K562 (cell line): ENCODE results near the gene HMCN1. TPM values are rescaled to one million over a fixed set of nuclear protein-coding genes. Genes with fewer than 3 reads are reported as not detected.

Experiments
- POLR2H ChIP-seq: IDR thresholded peaks from 2 replicates; pipeline ENCODE4 v1.6.1; 2016; ENCODE audit warnings: missing genetic modification characterization, low read depth, mild to moderate bottlenecking, control low read depth, missing compliant biosample characterization, moderate library complexity
- polyA plus RNA-seq, 8 experiments: library from polyadenylated mRNA; depleted of rRNA in 4 of 8; stranded (reverse) in 5 of 8; unstranded in 3 of 8; fragments of >200 nt; fragmentation: Nextera tagmentation in 2 of 8; fragmentation: Illumina TruSeq in 1 of 8; extraction: Ambion mirVana in 2 of 8; extraction: Trizol in 1 of 8; gene quantifications; 2 replicates each; pipeline versions ENCODE4 v1.2.1 to v1.2.3, GENCODE V29; 2011 to 2014; ENCODE audit warnings: inconsistent platforms in 1 of 8, missing spikeins in 1 of 8
- total RNA-seq, 7 experiments: library from RNA; depleted of rRNA in 6 of 7; stranded (reverse); fragments of >200 nt in 6 of 7; fragmentation: Illumina TruSeq in 2 of 7; extraction: Trizol in 2 of 7; gene quantifications; 2 replicates each; pipeline versions ENCODE4 v1.2.1 to v1.2.3, GENCODE V29; 2011 to 2021; ENCODE audit warnings: low replicate concordance in 1 of 7
- TF ChIP-seq, protein P1 (sequence below): sonication (generic); formaldehyde crosslinking; IDR thresholded peaks from 2 replicates; pipeline ENCODE4 v1.8.0; 2022; ENCODE audit warnings: mild to moderate bottlenecking, missing genetic modification reagents
- TF ChIP-seq, protein P2 (sequence below): sonication (generic); formaldehyde crosslinking; IDR thresholded peaks from 2 replicates; pipeline ENCODE4 v1.8.1; 2022; ENCODE audit warnings: missing genetic modification reagents
- TF ChIP-seq, protein P3 (sequence below): sonication (generic); formaldehyde crosslinking; IDR thresholded peaks from 2 replicates; pipeline ENCODE4 v1.9.0; 2022; ENCODE audit warnings: mild to moderate bottlenecking, missing genetic modification reagents
- TF ChIP-seq, protein P4 (sequence below): sonication (generic); formaldehyde crosslinking; IDR thresholded peaks from 2 replicates; pipeline ENCODE4 v1.8.0; 2023; ENCODE audit warnings: mild to moderate bottlenecking, missing genetic modification reagents

The HMCN1 gene
- total and polyA plus RNA-seq, 9 of the 15 experiments (the other 6 are each of a cell fraction or from before 2014, with no cell fraction given) = 0.07 to 0.36 (median 0.21) TPM

GRCh38 chr1:186235696-186236095 is 501.5 kb downstream of the HMCN1 start (continued):
- TF ChIP-seq, protein P1, sequence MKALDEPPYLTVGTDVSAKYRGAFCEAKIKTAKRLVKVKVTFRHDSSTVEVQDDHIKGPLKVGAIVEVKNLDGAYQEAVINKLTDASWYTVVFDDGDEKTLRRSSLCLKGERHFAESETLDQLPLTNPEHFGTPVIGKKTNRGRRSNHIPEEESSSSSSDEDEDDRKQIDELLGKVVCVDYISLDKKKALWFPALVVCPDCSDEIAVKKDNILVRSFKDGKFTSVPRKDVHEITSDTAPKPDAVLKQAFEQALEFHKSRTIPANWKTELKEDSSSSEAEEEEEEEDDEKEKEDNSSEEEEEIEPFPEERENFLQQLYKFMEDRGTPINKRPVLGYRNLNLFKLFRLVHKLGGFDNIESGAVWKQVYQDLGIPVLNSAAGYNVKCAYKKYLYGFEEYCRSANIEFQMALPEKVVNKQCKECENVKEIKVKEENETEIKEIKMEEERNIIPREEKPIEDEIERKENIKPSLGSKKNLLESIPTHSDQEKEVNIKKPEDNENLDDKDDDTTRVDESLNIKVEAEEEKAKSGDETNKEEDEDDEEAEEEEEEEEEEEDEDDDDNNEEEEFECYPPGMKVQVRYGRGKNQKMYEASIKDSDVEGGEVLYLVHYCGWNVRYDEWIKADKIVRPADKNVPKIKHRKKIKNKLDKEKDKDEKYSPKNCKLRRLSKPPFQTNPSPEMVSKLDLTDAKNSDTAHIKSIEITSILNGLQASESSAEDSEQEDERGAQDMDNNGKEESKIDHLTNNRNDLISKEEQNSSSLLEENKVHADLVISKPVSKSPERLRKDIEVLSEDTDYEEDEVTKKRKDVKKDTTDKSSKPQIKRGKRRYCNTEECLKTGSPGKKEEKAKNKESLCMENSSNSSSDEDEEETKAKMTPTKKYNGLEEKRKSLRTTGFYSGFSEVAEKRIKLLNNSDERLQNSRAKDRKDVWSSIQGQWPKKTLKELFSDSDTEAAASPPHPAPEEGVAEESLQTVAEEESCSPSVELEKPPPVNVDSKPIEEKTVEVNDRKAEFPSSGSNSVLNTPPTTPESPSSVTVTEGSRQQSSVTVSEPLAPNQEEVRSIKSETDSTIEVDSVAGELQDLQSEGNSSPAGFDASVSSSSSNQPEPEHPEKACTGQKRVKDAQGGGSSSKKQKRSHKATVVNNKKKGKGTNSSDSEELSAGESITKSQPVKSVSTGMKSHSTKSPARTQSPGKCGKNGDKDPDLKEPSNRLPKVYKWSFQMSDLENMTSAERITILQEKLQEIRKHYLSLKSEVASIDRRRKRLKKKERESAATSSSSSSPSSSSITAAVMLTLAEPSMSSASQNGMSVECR (CRISPR knock-in tag) = no peak
- TF ChIP-seq, protein P2, sequence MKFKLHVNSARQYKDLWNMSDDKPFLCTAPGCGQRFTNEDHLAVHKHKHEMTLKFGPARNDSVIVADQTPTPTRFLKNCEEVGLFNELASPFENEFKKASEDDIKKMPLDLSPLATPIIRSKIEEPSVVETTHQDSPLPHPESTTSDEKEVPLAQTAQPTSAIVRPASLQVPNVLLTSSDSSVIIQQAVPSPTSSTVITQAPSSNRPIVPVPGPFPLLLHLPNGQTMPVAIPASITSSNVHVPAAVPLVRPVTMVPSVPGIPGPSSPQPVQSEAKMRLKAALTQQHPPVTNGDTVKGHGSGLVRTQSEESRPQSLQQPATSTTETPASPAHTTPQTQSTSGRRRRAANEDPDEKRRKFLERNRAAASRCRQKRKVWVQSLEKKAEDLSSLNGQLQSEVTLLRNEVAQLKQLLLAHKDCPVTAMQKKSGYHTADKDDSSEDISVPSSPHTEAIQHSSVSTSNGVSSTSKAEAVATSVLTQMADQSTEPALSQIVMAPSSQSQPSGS = no peak
- TF ChIP-seq, protein P3, sequence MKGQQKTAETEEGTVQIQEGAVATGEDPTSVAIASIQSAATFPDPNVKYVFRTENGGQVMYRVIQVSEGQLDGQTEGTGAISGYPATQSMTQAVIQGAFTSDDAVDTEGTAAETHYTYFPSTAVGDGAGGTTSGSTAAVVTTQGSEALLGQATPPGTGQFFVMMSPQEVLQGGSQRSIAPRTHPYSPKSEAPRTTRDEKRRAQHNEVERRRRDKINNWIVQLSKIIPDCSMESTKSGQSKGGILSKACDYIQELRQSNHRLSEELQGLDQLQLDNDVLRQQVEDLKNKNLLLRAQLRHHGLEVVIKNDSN = no peak
- TF ChIP-seq POLR2H (tag) = no peak
- TF ChIP-seq, protein P4, sequence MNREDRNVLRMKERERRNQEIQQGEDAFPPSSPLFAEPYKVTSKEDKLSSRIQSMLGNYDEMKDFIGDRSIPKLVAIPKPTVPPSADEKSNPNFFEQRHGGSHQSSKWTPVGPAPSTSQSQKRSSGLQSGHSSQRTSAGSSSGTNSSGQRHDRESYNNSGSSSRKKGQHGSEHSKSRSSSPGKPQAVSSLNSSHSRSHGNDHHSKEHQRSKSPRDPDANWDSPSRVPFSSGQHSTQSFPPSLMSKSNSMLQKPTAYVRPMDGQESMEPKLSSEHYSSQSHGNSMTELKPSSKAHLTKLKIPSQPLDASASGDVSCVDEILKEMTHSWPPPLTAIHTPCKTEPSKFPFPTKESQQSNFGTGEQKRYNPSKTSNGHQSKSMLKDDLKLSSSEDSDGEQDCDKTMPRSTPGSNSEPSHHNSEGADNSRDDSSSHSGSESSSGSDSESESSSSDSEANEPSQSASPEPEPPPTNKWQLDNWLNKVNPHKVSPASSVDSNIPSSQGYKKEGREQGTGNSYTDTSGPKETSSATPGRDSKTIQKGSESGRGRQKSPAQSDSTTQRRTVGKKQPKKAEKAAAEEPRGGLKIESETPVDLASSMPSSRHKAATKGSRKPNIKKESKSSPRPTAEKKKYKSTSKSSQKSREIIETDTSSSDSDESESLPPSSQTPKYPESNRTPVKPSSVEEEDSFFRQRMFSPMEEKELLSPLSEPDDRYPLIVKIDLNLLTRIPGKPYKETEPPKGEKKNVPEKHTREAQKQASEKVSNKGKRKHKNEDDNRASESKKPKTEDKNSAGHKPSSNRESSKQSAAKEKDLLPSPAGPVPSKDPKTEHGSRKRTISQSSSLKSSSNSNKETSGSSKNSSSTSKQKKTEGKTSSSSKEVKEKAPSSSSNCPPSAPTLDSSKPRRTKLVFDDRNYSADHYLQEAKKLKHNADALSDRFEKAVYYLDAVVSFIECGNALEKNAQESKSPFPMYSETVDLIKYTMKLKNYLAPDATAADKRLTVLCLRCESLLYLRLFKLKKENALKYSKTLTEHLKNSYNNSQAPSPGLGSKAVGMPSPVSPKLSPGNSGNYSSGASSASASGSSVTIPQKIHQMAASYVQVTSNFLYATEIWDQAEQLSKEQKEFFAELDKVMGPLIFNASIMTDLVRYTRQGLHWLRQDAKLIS (CRISPR knock-in tag) = no peak
